ENCODE data around the gene GREB1.

Gene GREB1

GRCh38 chr2:11596801-11597200 lies 63.0 kb downstream of the GREB1 start:
- Histone ChIP-seq H3K4me3 (ENCODE audit: control insufficient read depth in 1 of 7, extremely low read depth in 1 of 7, insufficient read depth in 4 of 7, low read depth in 2 of 7, low read length in 6 of 7) (no peak overlapping the region), H3K36me3 (ENCODE audit: control insufficient read depth in 4 of 4, insufficient read depth in 4 of 4, low read length in 3 of 4) (no peaks in the 10 kb centered on the region), H3K27me3 (replicated peaks in 2 of 5; ENCODE audit: control insufficient read depth in 4 of 5, insufficient read depth in 5 of 5, low read length in 4 of 5) (peaks cover 0 to 8% (median 1%) of the 10 kb centered on the region in 5 experiments), H3K9me3 (ENCODE audit: control extremely low read depth in 1 of 5, control insufficient read depth in 4 of 5, insufficient read depth in 2 of 5, low read depth in 1 of 5, low read length in 4 of 5) (no peaks in the 10 kb centered on the region), H3K27ac (ENCODE audit: insufficient read depth in 1 of 2, low read depth in 1 of 2, low read length in 2 of 2, poor library complexity in 1 of 2, severe bottlenecking in 2 of 2) (no peak overlapping the region), H3K4me1 (ENCODE audit: control extremely low read depth in 1 of 4, control insufficient read depth in 4 of 4, insufficient read depth in 4 of 4, low read length in 3 of 4) (no peaks in the 10 kb centered on the region)
- WGBS (ENCODE audit: insufficient coverage): 98% methylated on average over 10 of the region's 10 CpGs
- CTCF ChIA-PET: no interaction called here
- no peak for DNase-seq
- POLR2A ChIA-PET: no interaction called here

GRCh38 chr2:11597538-11598225 lies 63.8 kb downstream of the GREB1 start:
- Histone ChIP-seq H3K4me1 (ENCODE audit: control extremely low read depth in 1 of 4, control insufficient read depth in 4 of 4, insufficient read depth in 4 of 4, low read length in 3 of 4) (no peaks in the 10 kb centered on the region), H3K4me3 (ENCODE audit: control insufficient read depth in 1 of 7, extremely low read depth in 1 of 7, insufficient read depth in 4 of 7, low read depth in 2 of 7, low read length in 6 of 7) (no peak overlapping the region), H3K27ac (ENCODE audit: insufficient read depth in 1 of 2, low read depth in 1 of 2, low read length in 2 of 2, poor library complexity in 1 of 2, severe bottlenecking in 2 of 2) (no peak overlapping the region), H3K36me3 (ENCODE audit: control insufficient read depth in 4 of 4, insufficient read depth in 4 of 4, low read length in 3 of 4) (no peaks in the 10 kb centered on the region), H3K27me3 (replicated peaks in 2 of 5; ENCODE audit: control insufficient read depth in 4 of 5, insufficient read depth in 5 of 5, low read length in 4 of 5) (peaks cover 0 to 8% (median 1%) of the 10 kb centered on the region in 5 experiments), H3K9me3 (ENCODE audit: control extremely low read depth in 1 of 5, control insufficient read depth in 4 of 5, insufficient read depth in 2 of 5, low read depth in 1 of 5, low read length in 4 of 5) (no peaks in the 10 kb centered on the region)
- DNase-seq: no peak
- WGBS (ENCODE audit: insufficient coverage): 95% methylated on average over 10 of the region's 10 CpGs
- ChIA-PET POLR2A (no interaction called here), CTCF (interaction anchor here (1.5 kb wide), 1 partner anchor 13 kb away, joined by 5 read pairs; no protein-coding TSS in a partner anchor)

GRCh38 chr2:11598228-11598731 lies 64.4 kb downstream of the GREB1 start:
- no peak for DNase-seq
- ChIA-PET POLR2A (no interaction called here), CTCF (interaction anchor here (1.5 kb wide), 1 partner anchor 14 kb away, joined by 5 read pairs; no protein-coding TSS in a partner anchor)
- WGBS (ENCODE audit: insufficient coverage): 79% methylated on average over 7 of the region's 9 CpGs
- no peaks in the 10 kb centered on the region for H3K9me3 ChIP-seq (ENCODE audit: control extremely low read depth in 1 of 5, control insufficient read depth in 4 of 5, insufficient read depth in 2 of 5, low read depth in 1 of 5, low read length in 4 of 5)
- H3K27ac ChIP-seq (ENCODE audit: insufficient read depth in 1 of 2, low read depth in 1 of 2, low read length in 2 of 2, poor library complexity in 1 of 2, severe bottlenecking in 2 of 2): no peak overlapping the region
- peaks cover 0 to 8% (median 3%) of the 10 kb centered on the region in 5 experiments for H3K27me3 ChIP-seq (replicated peaks in 2 of 5; ENCODE audit: control insufficient read depth in 4 of 5, insufficient read depth in 5 of 5, low read length in 4 of 5)
- no peak overlapping the region for H3K4me3 ChIP-seq (ENCODE audit: control insufficient read depth in 1 of 7, extremely low read depth in 1 of 7, insufficient read depth in 4 of 7, low read depth in 2 of 7, low read length in 6 of 7)
- H3K4me1 ChIP-seq (ENCODE audit: control extremely low read depth in 1 of 4, control insufficient read depth in 4 of 4, insufficient read depth in 4 of 4, low read length in 3 of 4): no peaks in the 10 kb centered on the region
- no peaks in the 10 kb centered on the region for H3K36me3 ChIP-seq (ENCODE audit: control insufficient read depth in 4 of 4, insufficient read depth in 4 of 4, low read length in 3 of 4)

- no peaks in the 10 kb centered on the region for H3K9me3 ChIP-seq (ENCODE audit: control extremely low read depth in 1 of 5, control insufficient read depth in 4 of 5, insufficient read depth in 2 of 5, low read depth in 1 of 5, low read length in 4 of 5)
- no peaks in the 10 kb centered on the region for H3K36me3 ChIP-seq (ENCODE audit: control insufficient read depth in 4 of 4, insufficient read depth in 4 of 4, low read length in 3 of 4)
- ChIA-PET CTCF (interaction anchor here (1.4 to 3.3 kb wide), 3 partner anchors 11 to 19 kb away, joined by 3 to 10 read pairs (median 5); no protein-coding TSS in a partner anchor), POLR2A (no interaction called here)
- 92% methylated on average over 3 of the region's 7 CpGs for WGBS (ENCODE audit: insufficient coverage)
- H3K4me1 ChIP-seq (ENCODE audit: control extremely low read depth in 1 of 4, control insufficient read depth in 4 of 4, insufficient read depth in 4 of 4, low read length in 3 of 4): no peaks in the 10 kb centered on the region
- H3K27ac ChIP-seq (ENCODE audit: insufficient read depth in 1 of 2, low read depth in 1 of 2, low read length in 2 of 2, poor library complexity in 1 of 2, severe bottlenecking in 2 of 2): no peak overlapping the region
- DNase-seq: no peak
- H3K27me3 ChIP-seq (replicated peaks in 2 of 5; ENCODE audit: control insufficient read depth in 4 of 5, insufficient read depth in 5 of 5, low read length in 4 of 5): peaks cover 0 to 10% (median 7%) of the 10 kb centered on the region in 5 experiments
- H3K4me3 ChIP-seq (ENCODE audit: control insufficient read depth in 1 of 7, extremely low read depth in 1 of 7, insufficient read depth in 4 of 7, low read depth in 2 of 7, low read length in 6 of 7): no peak overlapping the region
Measured at GRCh38 chr2:11602563-11603204, 68.8 kb downstream of the GREB1 start.

- Histone ChIP-seq H3K27ac (ENCODE audit: insufficient read depth in 1 of 2, low read depth in 1 of 2, low read length in 2 of 2, poor library complexity in 1 of 2, severe bottlenecking in 2 of 2) (no peak overlapping the region), H3K9me3 (ENCODE audit: control extremely low read depth in 1 of 5, control insufficient read depth in 4 of 5, insufficient read depth in 2 of 5, low read depth in 1 of 5, low read length in 4 of 5) (no peaks in the 10 kb centered on the region), H3K36me3 (ENCODE audit: control insufficient read depth in 4 of 4, insufficient read depth in 4 of 4, low read length in 3 of 4) (no peaks in the 10 kb centered on the region), H3K4me3 (ENCODE audit: control insufficient read depth in 1 of 7, extremely low read depth in 1 of 7, insufficient read depth in 4 of 7, low read depth in 2 of 7, low read length in 6 of 7) (no peak overlapping the region), H3K27me3 (replicated peaks in 2 of 5; ENCODE audit: control insufficient read depth in 4 of 5, insufficient read depth in 5 of 5, low read length in 4 of 5) (peaks cover 0 to 5% (median 2%) of the 10 kb centered on the region in 5 experiments), H3K4me1 (ENCODE audit: control extremely low read depth in 1 of 4, control insufficient read depth in 4 of 4, insufficient read depth in 4 of 4, low read length in 3 of 4) (no peaks in the 10 kb centered on the region)
- POLR2A ChIA-PET: no interaction called here
- CTCF ChIA-PET: no interaction called here
- 97% methylated on average over 37 of the region's 38 CpGs for WGBS (ENCODE audit: insufficient coverage)
- DNase-seq: no peak
Measured at GRCh38 chr2:11610624-11611242, 76.9 kb downstream of the GREB1 start.

GRCh38 chr2:11611251-11611650 lies 77.4 kb downstream of the GREB1 start:
- H3K4me1 ChIP-seq (ENCODE audit: control extremely low read depth in 1 of 4, control insufficient read depth in 4 of 4, insufficient read depth in 4 of 4, low read length in 3 of 4): no peaks in the 10 kb centered on the region
- no peaks in the 10 kb centered on the region for H3K9me3 ChIP-seq (ENCODE audit: control extremely low read depth in 1 of 5, control insufficient read depth in 4 of 5, insufficient read depth in 2 of 5, low read depth in 1 of 5, low read length in 4 of 5)
- peaks cover 0 to 4% (median 2%) of the 10 kb centered on the region in 5 experiments for H3K27me3 ChIP-seq (replicated peaks in 2 of 5; ENCODE audit: control insufficient read depth in 4 of 5, insufficient read depth in 5 of 5, low read length in 4 of 5)
- POLR2A ChIA-PET: no interaction called here
- WGBS (ENCODE audit: insufficient coverage): 100% methylated on average over 5 of the region's 5 CpGs
- no peak overlapping the region for H3K4me3 ChIP-seq (ENCODE audit: control insufficient read depth in 1 of 7, extremely low read depth in 1 of 7, insufficient read depth in 4 of 7, low read depth in 2 of 7, low read length in 6 of 7)
- H3K36me3 ChIP-seq (ENCODE audit: control insufficient read depth in 4 of 4, insufficient read depth in 4 of 4, low read length in 3 of 4): no peaks in the 10 kb centered on the region
- no peak for DNase-seq
- H3K27ac ChIP-seq (ENCODE audit: insufficient read depth in 1 of 2, low read depth in 1 of 2, low read length in 2 of 2, poor library complexity in 1 of 2, severe bottlenecking in 2 of 2): no peak overlapping the region
- CTCF ChIA-PET: no interaction called here
